H9 (cell line): ENCODE measurements around the gene ITK. TPM values are rescaled to one million over a fixed set of nuclear protein-coding genes. Genes with fewer than 3 reads are reported as not detected.

ENCODE experiments used
- DNase-seq: peaks from one replicate; pipeline ENCODE4 v3.0.0-alpha.2; 2017
- H2AFZ ChIP-seq: one replicate; pipeline ENCODE4 v1.6.1; 2013; ENCODE audit warnings: mild to moderate bottlenecking, low read length, control low read depth, moderate library complexity
- H2AK5ac ChIP-seq: 2 replicates; pipeline ENCODE4 v1.6.1; 2013; ENCODE audit warnings: low read length, control low read depth, mixed read lengths; ENCODE audit not compliant: insufficient read length
- H2BK120ac ChIP-seq: one replicate; pipeline ENCODE4 v1.6.1; 2013; ENCODE audit warnings: low read depth, mild to moderate bottlenecking, low read length, control low read depth, inconsistent platforms; ENCODE audit not compliant: poor library complexity, severe bottlenecking
- H2BK12ac ChIP-seq: 2 replicates; pipeline ENCODE4 v1.6.1; 2013; ENCODE audit warnings: low read length, control low read depth, mixed read lengths, low read depth; ENCODE audit not compliant: insufficient read length
- H2BK15ac ChIP-seq: 2 replicates; pipeline ENCODE4 v1.6.1; 2013; ENCODE audit warnings: low read depth, low read length, control low read depth
- H2BK20ac ChIP-seq: one replicate; pipeline ENCODE4 v1.6.1; 2013; ENCODE audit warnings: low read depth, mild to moderate bottlenecking, low read length, control low read depth, inconsistent platforms; ENCODE audit not compliant: poor library complexity, severe bottlenecking
- H2BK5ac ChIP-seq: 2 replicates; pipeline ENCODE4 v1.6.1; 2013; ENCODE audit warnings: low read length, control low read depth, mixed read lengths; ENCODE audit not compliant: insufficient read length
- H3K14ac ChIP-seq: 2 replicates; pipeline ENCODE4 v1.6.1; 2013; ENCODE audit warnings: low read length, control low read depth; ENCODE audit not compliant: insufficient read depth
- H3K18ac ChIP-seq: 2 replicates; pipeline ENCODE4 v1.6.1; 2013; ENCODE audit warnings: low read depth, mild to moderate bottlenecking, mixed read lengths, low read length, control low read depth; ENCODE audit not compliant: insufficient read length
- H3K23ac ChIP-seq: 2 replicates; pipeline ENCODE4 v1.6.1; 2013; ENCODE audit warnings: low read length, control low read depth, mixed read lengths, low read depth; ENCODE audit not compliant: insufficient read length
- H3K23me2 ChIP-seq: 2 replicates; pipeline ENCODE4 v1.6.1; 2013; ENCODE audit warnings: low read depth, mild to moderate bottlenecking, mixed read lengths, low read length, control low read depth; ENCODE audit not compliant: insufficient read length, poor library complexity, severe bottlenecking
- H3K27ac ChIP-seq: 2 replicates; pipeline ENCODE4 v1.5.1; 2013; ENCODE audit warnings: low read length, control low read depth, mixed read lengths, low read depth; ENCODE audit not compliant: insufficient read length
- H3K27me3 ChIP-seq: 2 replicates; pipeline ENCODE4 v1.6.1; 2013; ENCODE audit warnings: low read length, control low read depth, inconsistent platforms; ENCODE audit not compliant: insufficient read depth
- H3K4ac ChIP-seq: 2 replicates; pipeline ENCODE4 v1.6.1; 2013; ENCODE audit warnings: low read depth, mild to moderate bottlenecking, control low read depth, inconsistent platforms, low read length, moderate library complexity
- H3K4me1 ChIP-seq: 2 replicates; pipeline ENCODE4 v1.6.1; 2013; ENCODE audit warnings: low read length, control low read depth, inconsistent platforms; ENCODE audit not compliant: insufficient read depth
- H3K4me2 ChIP-seq: 2 replicates; pipeline ENCODE4 v1.6.1; 2013; ENCODE audit warnings: low read length, control low read depth, mixed read lengths; ENCODE audit not compliant: insufficient read length, insufficient read depth
- H3K56ac ChIP-seq: 2 replicates; pipeline ENCODE4 v1.6.1; 2013; ENCODE audit warnings: low read depth, mild to moderate bottlenecking, mixed read lengths, low read length, control low read depth; ENCODE audit not compliant: insufficient read length
- H3K79me1 ChIP-seq: 2 replicates; pipeline ENCODE4 v1.6.1; 2013; ENCODE audit warnings: low read depth, mild to moderate bottlenecking, moderate library complexity, low read length, control low read depth, inconsistent platforms; ENCODE audit not compliant: insufficient read depth, poor library complexity, severe bottlenecking
- H3K79me2 ChIP-seq: 2 replicates; pipeline ENCODE4 v1.6.1; 2013; ENCODE audit warnings: low read length, control low read depth, inconsistent platforms; ENCODE audit not compliant: insufficient read depth
- H3K9ac ChIP-seq: 2 replicates; pipeline ENCODE4 v1.6.1; 2013; ENCODE audit warnings: low read length, control low read depth, mixed read lengths; ENCODE audit not compliant: insufficient read length; ENCODE audit errors: extremely low read depth
- H3K9me3 ChIP-seq: one replicate; pipeline ENCODE4 v1.6.1; 2013; ENCODE audit warnings: low read depth, low read length, inconsistent platforms; ENCODE audit not compliant: control insufficient read depth
- H3T11ph ChIP-seq: one replicate; pipeline ENCODE4 v1.6.1; 2013; ENCODE audit warnings: mild to moderate bottlenecking, low read length, control low read depth, inconsistent platforms
- H4K20me1 ChIP-seq: one replicate; pipeline ENCODE4 v1.6.1; 2013; ENCODE audit not compliant: control insufficient read depth, insufficient read length, insufficient read depth
- H4K5ac ChIP-seq: 2 replicates; pipeline ENCODE4 v1.6.1; 2013; ENCODE audit warnings: low read depth, mild to moderate bottlenecking, mixed read lengths, low read length, control low read depth; ENCODE audit not compliant: insufficient read length
- H4K8ac ChIP-seq: replicated peaks from 2 replicates; pipeline ENCODE4 v1.6.1; 2013; ENCODE audit warnings: low read length, control low read depth, mixed read lengths, low read depth; ENCODE audit not compliant: insufficient read length
- H4K91ac ChIP-seq: 2 replicates; pipeline ENCODE4 v1.6.1; 2013; ENCODE audit warnings: low read depth, mild to moderate bottlenecking, moderate library complexity, mixed read lengths, low read length, control low read depth; ENCODE audit not compliant: insufficient read length
- H3K27ac Mint-ChIP-seq, 3 experiments: 2 replicates in 2 of 3; 3 replicates in 1 of 3; pipeline ENCODE4 v1.8.0; 2020 to 2021; ENCODE audit warnings: mixed read lengths in 3 of 3, mild to moderate bottlenecking in 1 of 3, moderate library complexity in 1 of 3
- H3K27me3 Mint-ChIP-seq: 2 replicates; pipeline ENCODE4 v1.8.0; 2021; ENCODE audit warnings: low read depth, mild to moderate bottlenecking, moderate library complexity, mixed read lengths
- H3K36me3 Mint-ChIP-seq, 3 experiments: 2 replicates in 2 of 3; 3 replicates in 1 of 3; pipeline ENCODE4 v1.8.0; 2020 to 2021; ENCODE audit warnings: low read depth in 3 of 3, mixed read lengths in 3 of 3; ENCODE audit not compliant: insufficient read depth in 1 of 3
- H3K4me1 Mint-ChIP-seq, 2 experiments: 2 replicates each; pipeline ENCODE4 v1.8.0; 2020; ENCODE audit warnings: mixed read lengths in 2 of 2
- H3K4me3 Mint-ChIP-seq, 2 experiments: 2 replicates in 1 of 2; 3 replicates in 1 of 2; pipeline ENCODE4 v1.8.0; 2020 to 2021; ENCODE audit warnings: mild to moderate bottlenecking in 2 of 2, mixed read lengths in 2 of 2, moderate library complexity in 1 of 2
- H3K9me3 Mint-ChIP-seq, 2 experiments: 2 replicates in 1 of 2; 3 replicates in 1 of 2; pipeline ENCODE4 v1.8.0; 2020; ENCODE audit warnings: mild to moderate bottlenecking in 2 of 2, mixed read lengths in 2 of 2, moderate library complexity in 1 of 2
- WGBS: extraction: QIAGEN DNeasy Blood & Tissue Kit; methylation state at CpG from one replicate; pipeline ENCODE4 v1.1.7; 2013; ENCODE audit warnings: missing lambda C conversion rate, low lambda C conversion rate, mixed read lengths; ENCODE audit not compliant: insufficient read length; ENCODE audit errors: extremely low coverage; 5-methylcytosine and 5-hydroxymethylcytosine counted together
- total RNA-seq: library from RNA; stranded (reverse); gene quantifications from 2 replicates; pipeline ENCODE4 v1.2.1, GENCODE V29; 2021
- TF ChIP-seq, protein P1 (sequence below): fragments of 200-600 bp; sonication (generic); conservative IDR thresholded peaks from 3 replicates; pipeline ENCODE4 v1.8.0; 2021; ENCODE audit warnings: antibody characterized with exemption, mild to moderate bottlenecking

ITK gene
- total RNA-seq, 1 experiment from 2014 or later, result 0.22 TPM

DNA sequence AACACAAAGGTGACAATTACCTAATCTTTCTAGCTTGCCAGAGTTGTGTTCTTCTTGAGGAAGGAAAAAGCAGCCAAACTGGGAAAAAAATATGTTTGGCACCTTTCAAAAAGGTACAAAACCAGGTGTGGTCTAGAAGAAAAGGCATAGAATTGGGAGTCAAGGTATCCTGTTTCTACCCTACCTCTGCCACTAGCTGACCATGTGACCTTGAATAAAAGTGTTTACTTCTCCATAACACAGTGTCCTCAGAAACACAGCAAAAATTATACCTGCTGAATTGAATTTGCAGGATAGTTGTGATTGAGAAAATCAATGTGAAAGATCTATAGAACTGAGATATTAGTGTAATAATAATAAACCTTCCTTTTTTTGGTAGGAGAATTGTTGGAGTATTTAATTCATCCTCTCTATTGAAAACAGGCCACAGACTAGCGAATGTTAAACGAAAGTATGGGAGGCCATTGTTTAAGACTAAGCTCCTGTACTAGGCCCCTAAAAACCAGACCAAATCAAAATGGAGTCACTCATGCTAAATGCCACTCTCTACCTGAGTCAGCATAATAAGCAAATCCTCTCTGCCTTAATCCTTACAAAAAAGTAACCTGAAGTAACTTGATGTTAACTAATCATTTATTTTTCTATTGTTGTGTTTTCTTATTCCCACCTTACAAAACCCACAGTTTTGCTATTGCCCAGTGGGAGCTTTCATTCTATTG is 97.8 kb downstream of the ITK start:
- WGBS, result no CpG with 5 or more reads among the region's 2 CpGs
- H3K36me3 Mint-ChIP-seq, result no peaks in the 10 kb centered on the region
- no peak overlapping the region; the same call in 1 of the 2 replicates for H3K14ac ChIP-seq

More for the DNA sequence above, 97.8 kb downstream of the ITK start:
- no peak overlapping the region for H3T11ph ChIP-seq
- no peak overlapping the region for H3K23ac ChIP-seq
- no peak overlapping the region for H4K5ac ChIP-seq
- H4K20me1 ChIP-seq, result no peaks in the 10 kb centered on the region
- H3K23me2 ChIP-seq, result no peaks in the 10 kb centered on the region
- no peak overlapping the region for H2BK12ac ChIP-seq
- H3K27me3 ChIP-seq, result no peaks in the 10 kb centered on the region
- peaks cover 10 to 17% of the 10 kb centered on the region in 2 experiments; a peak in 3 of 4 replicates for H3K4me1 Mint-ChIP-seq
- no peak overlapping the region for H2AK5ac ChIP-seq
- H3K79me2 ChIP-seq, result peaks cover 3% of the 10 kb centered on the region; the same call in 1 of the 2 replicates
- H3K4me3 Mint-ChIP-seq, result no peak overlapping the region
- TF ChIP-seq, protein P1, sequence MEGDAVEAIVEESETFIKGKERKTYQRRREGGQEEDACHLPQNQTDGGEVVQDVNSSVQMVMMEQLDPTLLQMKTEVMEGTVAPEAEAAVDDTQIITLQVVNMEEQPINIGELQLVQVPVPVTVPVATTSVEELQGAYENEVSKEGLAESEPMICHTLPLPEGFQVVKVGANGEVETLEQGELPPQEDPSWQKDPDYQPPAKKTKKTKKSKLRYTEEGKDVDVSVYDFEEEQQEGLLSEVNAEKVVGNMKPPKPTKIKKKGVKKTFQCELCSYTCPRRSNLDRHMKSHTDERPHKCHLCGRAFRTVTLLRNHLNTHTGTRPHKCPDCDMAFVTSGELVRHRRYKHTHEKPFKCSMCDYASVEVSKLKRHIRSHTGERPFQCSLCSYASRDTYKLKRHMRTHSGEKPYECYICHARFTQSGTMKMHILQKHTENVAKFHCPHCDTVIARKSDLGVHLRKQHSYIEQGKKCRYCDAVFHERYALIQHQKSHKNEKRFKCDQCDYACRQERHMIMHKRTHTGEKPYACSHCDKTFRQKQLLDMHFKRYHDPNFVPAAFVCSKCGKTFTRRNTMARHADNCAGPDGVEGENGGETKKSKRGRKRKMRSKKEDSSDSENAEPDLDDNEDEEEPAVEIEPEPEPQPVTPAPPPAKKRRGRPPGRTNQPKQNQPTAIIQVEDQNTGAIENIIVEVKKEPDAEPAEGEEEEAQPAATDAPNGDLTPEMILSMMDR, result no peak
- no peak overlapping the region for H4K91ac ChIP-seq
- H3K27me3 Mint-ChIP-seq, result no peaks in the 10 kb centered on the region
- no peak overlapping the region for H3K4ac ChIP-seq
- H3K9me3 Mint-ChIP-seq, result no peaks in the 10 kb centered on the region
- no peak overlapping the region for H4K8ac ChIP-seq
- no peak overlapping the region for H3K18ac ChIP-seq
- no peak overlapping the region for H2BK120ac ChIP-seq
- H3K4me1 ChIP-seq, result no peaks in the 10 kb centered on the region
- no peak overlapping the region for H3K27ac ChIP-seq
- H2AFZ ChIP-seq, result no peak overlapping the region
- peaks cover 3% of the 10 kb centered on the region for H3K79me1 ChIP-seq
- no peak overlapping the region for H3K9ac ChIP-seq
- no peak overlapping the region for H2BK20ac ChIP-seq
- H2BK5ac ChIP-seq, result no peak overlapping the region
- H3K9me3 ChIP-seq, result no peaks in the 10 kb centered on the region
- no peak overlapping the region for H2BK15ac ChIP-seq
- DNase-seq, result no peak
- H3K27ac Mint-ChIP-seq, result no peak overlapping the region
- H3K4me2 ChIP-seq, result no peak overlapping the region
- no peak overlapping the region for H3K56ac ChIP-seq
